HFF-Myc (cell line): ENCODE results near the gene GJD4.

Experiments
- DNase-seq: peaks from one replicate; pipeline ENCODE4 v3.0.0-alpha.2; 2011; ENCODE audit warnings: low read depth; ENCODE audit errors: extremely low read depth
- H3K4me3 ChIP-seq: replicated peaks from 2 replicates; pipeline ENCODE4 v1.5.1; 2011; ENCODE audit warnings: low read depth, mild to moderate bottlenecking, control low read depth, low read length
- TF ChIP-seq, protein P1 (sequence below): IDR thresholded peaks from 2 replicates; pipeline ENCODE4 v1.5.1; 2012; ENCODE audit warnings: mild to moderate bottlenecking, low read depth, low read length, control low read depth; ENCODE audit errors: missing control alignments

GJD4 gene

DNA sequence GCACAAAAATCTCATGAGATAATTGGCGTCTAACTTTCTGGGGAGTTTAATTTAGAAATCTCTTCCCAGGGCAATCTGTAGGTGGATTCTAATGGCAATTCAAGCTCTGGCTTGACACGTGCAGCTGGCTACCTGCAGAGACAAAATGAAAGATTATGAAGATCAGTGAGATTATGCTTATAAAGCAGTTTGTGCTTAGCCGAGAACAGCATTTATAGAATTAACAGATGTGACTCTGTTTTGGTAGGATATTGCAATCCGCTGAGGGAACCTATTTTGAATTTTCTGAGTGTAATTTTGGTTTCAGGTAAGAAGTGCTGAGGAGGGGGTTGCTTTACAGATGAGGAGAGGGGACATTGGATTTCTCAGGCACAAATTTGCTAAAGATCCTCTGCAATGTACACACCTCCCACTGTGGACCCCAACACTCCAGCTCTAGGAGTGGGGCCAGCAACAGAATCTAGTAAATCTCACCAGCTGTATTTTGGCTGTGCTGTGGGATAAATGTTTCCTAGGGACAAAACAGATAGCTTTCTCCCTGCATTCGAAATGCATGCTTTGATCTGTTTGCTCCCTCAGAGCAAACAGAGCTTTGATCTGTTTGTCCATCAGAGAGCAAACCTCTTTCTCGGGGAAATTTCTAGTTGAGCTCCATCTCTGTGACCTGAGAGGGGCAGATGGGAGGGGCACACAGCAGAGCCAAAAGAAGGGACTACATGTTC lies 7.4 kb downstream of the GJD4 start:
- no peak for DNase-seq
- TF ChIP-seq, protein P1, sequence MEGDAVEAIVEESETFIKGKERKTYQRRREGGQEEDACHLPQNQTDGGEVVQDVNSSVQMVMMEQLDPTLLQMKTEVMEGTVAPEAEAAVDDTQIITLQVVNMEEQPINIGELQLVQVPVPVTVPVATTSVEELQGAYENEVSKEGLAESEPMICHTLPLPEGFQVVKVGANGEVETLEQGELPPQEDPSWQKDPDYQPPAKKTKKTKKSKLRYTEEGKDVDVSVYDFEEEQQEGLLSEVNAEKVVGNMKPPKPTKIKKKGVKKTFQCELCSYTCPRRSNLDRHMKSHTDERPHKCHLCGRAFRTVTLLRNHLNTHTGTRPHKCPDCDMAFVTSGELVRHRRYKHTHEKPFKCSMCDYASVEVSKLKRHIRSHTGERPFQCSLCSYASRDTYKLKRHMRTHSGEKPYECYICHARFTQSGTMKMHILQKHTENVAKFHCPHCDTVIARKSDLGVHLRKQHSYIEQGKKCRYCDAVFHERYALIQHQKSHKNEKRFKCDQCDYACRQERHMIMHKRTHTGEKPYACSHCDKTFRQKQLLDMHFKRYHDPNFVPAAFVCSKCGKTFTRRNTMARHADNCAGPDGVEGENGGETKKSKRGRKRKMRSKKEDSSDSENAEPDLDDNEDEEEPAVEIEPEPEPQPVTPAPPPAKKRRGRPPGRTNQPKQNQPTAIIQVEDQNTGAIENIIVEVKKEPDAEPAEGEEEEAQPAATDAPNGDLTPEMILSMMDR, result no peak
- H3K4me3 ChIP-seq, result no peak overlapping the region

DNA sequence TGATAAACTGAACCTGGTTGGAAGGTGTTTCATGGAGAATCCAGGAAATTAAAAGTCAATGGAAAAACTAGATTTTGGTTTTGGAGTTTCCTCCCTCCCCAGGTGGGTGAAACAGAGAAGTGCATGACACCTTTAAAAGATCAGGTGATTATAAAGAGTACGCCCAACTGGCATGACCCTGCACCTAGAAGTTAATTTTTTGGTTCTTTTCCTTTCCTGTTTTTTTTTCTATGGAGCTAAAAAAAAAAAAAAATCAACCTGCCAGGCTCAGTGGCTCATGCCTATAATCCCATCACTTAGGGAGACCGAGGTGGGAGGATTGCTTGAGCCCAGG lies 7.9 kb downstream of the GJD4 start:
- DNase-seq, result no peak
- no peak overlapping the region for H3K4me3 ChIP-seq
- TF ChIP-seq, protein P1, result no peak

DNA sequence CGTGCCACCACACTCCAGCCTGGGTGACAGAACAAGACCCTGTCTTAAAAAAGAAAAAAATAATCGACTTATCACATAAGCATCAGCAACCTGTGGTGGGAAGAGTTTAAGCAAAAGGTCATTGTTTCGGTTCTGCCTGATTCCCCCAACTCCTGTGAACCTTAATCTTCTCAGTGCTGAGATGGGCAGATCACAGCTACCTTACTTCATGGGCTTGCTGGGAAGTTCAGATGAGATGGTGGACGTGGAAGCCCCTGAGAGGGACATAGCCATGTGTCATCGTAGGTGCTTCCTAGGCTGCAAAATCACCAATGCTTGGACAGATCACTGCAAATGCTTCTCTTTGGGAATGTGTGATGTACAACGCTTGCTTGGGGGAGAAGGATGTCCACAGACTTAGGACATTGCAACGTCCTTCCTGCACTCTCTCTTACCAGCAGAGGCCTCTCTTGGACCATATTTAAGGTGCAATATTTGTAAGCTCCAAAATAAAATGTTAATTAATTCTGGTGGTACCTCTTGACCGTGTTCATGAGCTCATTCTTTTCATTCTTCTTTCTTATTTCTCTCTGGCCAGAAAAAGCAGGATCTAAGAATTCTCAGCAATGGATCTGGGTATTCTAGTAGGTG lies 8.6 kb downstream of the GJD4 start:
- TF ChIP-seq, protein P1, result peak; percentile 15
- DNase-seq, result no peak
- no peak overlapping the region for H3K4me3 ChIP-seq

DNA sequence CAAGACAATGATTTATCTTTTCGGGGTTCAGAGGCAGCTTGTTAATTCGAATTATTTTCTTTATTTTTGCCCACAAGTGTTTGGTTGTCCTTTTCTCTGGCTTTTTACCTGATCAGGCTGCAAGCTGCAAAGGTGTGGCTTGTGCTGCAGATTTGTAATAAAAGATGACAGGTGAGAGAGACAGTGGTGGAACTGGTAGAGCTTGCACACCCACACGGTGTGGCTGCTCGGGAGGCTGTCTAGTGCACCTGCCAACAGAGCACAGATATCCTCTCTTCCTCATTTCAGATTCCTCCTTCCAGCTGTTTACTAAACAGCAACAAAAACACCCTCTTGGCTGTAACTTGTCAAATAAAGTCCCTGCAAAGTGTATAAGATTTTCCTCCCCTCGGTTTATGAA lies 9.2 kb downstream of the GJD4 start:
- no peak for DNase-seq
- H3K4me3 ChIP-seq, result no peak overlapping the region
- TF ChIP-seq, protein P1, result no peak

DNA sequence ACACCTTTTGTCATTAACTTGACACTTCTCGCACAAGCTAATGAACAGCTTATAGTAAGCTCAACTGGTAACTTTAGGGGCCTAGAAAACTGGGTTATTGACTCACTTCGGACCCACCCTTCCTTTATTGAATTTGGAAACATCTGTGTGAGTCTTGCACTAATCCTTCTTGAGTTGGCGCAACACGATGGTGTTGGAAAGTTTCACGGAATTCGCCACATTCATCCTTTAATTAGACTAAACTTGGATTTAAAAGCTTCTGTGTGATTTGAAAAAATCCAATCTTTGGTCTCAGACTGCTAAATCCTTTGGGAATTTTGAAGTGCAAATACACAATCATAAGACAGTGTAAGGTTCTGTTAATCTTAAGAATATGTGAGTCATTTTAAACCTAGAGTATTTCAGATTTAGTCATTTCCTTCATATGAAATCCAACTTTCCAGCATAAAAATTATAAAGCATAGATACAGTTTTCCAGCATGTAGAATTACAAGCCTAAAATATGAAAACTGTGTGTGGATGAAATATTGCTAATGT lies 21.9 kb downstream of the GJD4 start:
- TF ChIP-seq, protein P1, result no peak
- H3K4me3 ChIP-seq, result no peak overlapping the region
- DNase-seq, result no peak

DNA sequence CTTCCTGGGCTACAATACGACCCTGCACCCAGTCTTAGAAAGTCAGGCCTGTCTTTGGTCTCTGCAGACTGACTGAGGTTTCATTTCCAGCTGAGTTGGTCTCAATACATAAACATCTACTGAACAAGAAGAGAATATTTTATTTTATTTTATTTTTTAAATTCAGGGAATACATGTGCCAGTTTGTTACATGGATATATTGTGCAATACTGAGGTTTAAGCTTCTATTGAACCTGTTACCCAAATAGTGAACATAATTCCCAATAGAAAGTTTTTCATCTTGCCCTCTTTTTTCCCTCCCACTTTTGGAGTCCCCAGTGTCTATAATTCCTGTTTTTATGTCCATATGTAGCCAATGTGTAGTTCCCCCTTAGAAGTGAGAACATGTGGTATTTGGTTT lies 26.3 kb downstream of the GJD4 start:
- TF ChIP-seq, protein P1, result no peak
- no peak overlapping the region for H3K4me3 ChIP-seq

More for the DNA sequence above, 26.3 kb downstream of the GJD4 start:
- no peak for DNase-seq
